Stimulated activated CD4-positive, alpha-beta T cell treated with anti-CD3 and anti-CD28 coated beads, Interleukin-15, amount 100 ng/mL, for 48 hours (primary cell): Measurements from ENCODE around the gene PAQR9.
"Not testable (repeated sequence)": the region's sequence is repeated elsewhere in the genome, so short reads cannot be mapped to it uniquely, and the experiment has no call there.

Experiments used
- DNase-seq, 2 donors: peaks; one replicate each; pipeline ENCODE4 v3.0.0-alpha.2; 2020; ENCODE audit warnings: low read depth in 2 of 2

Gene PAQR9, protein sequence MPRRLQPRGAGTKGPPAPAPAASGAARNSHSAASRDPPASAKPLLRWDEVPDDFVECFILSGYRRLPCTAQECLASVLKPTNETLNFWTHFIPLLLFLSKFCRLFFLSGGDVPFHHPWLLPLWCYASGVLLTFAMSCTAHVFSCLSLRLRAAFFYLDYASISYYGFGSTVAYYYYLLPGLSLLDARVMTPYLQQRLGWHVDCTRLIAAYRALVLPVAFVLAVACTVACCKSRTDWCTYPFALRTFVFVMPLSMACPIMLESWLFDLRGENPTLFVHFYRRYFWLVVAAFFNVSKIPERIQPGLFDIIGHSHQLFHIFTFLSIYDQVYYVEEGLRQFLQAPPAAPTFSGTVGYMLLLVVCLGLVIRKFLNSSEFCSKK

DNA sequence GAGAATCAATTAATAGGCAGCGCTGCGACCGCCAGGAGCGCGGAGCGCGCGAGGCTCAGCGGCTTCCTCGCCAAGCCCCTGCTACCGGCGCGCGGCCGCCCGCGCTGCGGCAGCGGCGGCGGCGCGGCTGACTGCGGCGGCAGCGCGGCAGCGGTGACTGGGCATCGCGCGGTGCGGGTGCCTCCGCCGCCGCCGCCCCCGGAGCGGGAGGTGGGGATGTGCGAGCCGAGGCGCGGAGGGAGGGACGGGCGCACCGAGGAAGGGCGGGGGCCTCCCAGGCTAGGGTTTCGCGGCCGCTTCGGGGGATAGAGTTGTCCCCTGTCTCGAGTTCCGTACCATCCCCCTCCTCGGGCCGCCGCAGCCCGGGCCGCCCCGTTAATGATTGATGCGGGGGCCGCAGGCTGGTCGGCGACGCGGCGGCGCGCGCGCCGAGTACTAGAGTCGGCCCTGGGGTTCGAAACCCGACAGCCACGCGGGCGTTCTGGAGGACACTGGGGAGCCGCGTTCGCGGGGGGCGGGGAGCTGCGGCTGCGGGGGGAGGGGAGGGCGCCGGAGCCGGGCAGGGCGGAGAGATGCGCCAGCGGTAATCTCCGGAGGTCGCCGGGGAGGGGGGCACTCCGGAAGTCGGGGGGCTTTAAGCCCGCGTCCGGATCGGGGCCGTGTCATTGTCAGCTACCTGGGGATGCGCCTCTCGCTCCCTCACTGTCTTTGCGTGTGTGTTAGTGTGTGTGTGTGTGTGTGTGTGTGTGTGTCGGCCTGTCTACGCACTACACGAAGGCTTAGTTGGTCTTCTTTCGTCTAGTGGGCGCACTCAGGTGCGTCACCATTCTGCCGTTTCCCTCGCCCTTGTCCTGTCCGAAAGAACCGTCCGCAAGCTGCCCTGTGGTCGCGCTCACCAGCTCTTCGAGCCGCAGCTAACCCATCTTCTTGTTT is at the start of gene PAQR9:
TSS of gene PAQR9 (minus strand) at position 159 of the 933 bp plus-strand sequence. CDS start 338 bp downstream, outside the sequence.
- DNase-seq = no peak

DNA sequence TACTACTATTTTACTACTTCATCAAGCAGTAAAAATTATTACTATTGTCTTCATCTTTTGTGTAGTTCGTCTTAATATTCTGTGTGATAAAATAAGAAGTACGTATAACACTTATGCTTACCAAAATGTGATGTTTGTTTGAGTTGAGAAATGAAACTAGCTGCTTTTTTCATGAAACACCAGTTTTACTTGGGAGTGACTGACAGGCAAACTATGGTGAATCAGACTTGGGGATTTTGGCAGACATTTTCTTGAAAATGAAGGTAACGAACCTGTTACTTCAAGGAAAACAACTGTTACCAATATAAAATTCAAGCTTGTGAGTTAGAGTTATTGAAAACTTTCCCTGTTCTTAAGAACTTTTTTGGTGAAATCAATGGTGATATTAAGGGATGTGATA is 48.2 kb upstream of the PAQR9 start:
- no peak for DNase-seq

DNA sequence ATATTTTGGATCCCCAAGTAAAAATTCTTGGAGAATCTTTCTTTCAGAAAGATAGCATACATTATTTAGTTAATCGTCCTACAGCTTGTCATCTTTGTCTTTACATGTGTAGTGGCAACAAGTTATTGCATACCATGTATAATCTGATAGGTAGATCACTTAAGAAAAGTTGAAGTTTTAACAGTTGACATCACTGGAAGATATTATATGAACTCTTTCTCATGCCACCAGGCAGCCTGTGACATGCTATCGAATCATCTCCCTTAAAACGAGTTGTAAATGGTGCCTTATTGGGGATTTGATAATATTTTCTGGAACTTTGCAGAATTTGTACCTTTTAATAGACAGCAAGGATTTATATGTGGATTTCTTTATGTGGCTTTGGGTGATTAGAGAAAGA is 46.5 kb upstream of the PAQR9 start:
- no peak for DNase-seq

DNA sequence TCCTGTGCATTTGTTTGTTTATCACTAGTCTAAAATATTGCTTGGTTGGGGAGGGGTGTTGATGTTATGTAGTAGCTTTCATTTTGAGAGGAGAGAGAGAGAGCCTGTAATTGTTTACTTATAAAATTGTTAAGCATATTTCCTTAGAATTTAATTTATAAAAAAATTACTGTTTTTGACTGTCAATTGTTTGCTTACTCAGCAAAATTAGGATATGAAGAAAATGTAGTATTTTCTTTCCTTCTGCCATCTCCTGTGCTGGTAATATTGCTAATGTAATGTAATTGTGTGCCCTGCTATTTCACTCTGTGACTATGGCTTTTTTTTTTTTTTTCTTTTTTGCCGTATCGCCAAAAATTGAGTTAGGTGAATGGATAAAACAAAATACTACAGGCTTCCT is 41.3 kb upstream of the PAQR9 start:
- no peak for DNase-seq

DNA sequence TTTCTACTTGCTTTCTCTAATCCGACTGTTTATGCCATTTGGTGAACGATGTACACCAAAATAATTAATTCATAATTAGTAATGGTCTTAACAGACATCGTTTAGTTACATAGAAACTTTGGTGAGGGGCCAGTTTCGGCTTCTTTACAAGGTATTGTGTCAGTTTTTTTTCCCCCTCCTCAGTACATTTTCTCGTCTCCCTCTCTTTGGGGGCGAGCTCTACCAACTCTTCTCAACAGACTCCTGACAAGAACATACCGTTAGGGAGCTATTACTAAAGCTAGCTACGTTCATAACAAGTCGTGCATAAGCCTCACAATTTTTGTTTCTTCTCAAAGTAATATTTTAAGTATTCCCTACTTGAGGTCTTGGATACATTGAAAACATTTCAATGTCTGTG is 39.3 kb upstream of the PAQR9 start:
- no peak for DNase-seq

DNA sequence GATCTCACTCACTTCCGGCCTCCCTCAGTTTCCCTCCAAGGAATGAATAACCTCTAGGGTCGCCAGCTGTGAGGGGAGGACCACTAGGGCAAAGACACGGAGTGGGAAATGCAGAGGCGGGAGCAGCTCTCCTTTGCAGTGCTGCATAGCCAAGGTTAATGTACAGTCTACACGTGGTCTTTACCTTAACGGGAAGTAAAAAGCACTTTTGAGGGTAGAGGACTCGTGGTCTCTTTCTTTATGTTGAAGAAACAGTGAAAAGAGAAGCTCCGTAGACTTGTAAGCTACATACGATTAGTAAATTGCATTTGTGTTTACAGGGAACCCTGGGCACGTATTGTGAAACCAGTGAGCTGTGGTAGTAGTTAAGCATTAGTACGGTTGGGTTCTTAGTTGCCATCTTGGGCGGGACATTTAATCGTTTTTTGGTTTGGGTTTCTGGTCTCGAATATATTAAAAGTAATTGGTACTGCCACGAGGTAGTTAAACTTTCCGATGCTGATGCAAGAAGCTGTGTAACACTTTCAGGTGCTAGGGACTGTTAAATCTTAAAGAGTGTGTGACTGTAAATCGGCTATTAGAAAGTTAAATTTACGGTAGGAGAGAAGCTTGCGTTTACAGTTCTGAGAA is 38.7 kb upstream of the PAQR9 start:
- peak in 1 of 2 donors; percentile 6 for DNase-seq

DNA sequence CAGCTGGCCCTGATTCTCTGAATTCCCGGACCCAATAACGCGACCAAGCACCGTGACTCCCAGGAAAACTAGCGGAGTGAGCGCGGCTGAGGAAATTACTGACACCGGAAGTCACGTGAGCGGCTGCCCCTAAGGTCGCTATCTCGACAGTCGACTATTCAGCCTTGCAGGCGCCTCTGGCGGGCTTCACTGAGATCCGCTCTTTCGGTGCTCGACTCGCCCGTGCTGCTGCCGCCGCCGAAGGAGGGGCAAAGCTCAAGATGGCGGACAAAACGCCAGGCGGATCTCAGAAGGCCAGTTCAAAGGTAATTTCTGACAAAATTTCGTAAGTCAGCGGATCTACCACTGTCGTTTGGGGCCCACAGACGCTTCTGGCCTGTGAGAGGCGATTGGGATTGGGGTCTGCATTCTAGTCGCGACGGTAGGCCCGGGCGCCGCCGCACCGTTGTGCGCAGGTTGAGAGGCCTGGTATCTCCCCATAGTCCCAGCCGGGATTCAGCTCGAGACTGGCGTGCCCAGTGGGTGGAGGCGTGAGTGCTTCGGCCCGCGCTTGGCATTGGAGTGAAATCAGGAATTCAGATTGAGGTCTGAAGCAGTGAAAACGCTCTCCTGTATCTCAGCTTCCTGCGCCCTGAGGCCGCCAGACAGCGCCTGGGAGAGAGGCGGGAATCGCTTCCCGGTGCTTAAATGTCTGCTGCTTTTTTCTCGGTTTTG is 38.1 kb upstream of the PAQR9 start, which contains the start of gene U2SURP:
TSS of gene U2SURP (plus strand) at position 202 of the 714 bp plus-strand sequence. CDS start at position 261, 59 bp downstream.
- peak; percentile 87 to 92 for DNase-seq

DNA sequence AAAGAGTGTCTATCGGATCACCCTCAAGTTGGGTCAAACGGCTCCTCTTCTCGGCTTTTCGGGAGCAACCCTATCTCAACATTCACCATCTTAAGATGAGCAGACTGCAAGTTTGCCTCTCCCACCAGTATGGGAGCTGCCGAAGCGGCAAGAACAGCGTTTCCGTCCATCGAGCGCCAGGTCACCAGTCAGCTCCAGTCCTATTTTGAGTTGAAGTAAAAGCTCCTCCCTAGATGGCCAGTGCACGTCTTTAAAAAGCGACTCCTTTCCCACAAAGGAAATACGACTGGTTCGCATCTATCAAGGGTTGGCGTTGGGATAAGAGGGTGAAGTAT is 37.5 kb upstream of the PAQR9 start:
- peak; percentile 35 to 47 for DNase-seq

DNA sequence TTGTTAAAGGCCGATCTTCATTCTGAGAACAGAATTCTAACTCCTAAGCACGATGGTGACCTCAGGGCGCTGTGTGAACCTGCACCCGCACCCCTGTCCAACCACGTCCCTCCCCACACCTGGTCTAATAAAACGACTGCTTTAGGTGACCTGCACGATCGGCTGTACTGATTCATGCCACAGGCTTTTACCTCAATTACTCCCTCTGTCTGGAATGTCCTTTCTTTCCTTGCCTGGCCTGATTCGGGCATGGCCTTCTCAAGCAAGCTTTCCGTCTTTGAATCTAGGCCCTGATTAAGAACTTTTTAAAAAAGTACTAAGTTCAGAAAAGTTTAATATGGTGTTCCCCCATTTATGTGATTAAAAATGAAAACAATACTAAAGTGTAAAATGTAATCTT is 37.1 kb upstream of the PAQR9 start:
- no peak for DNase-seq

DNA sequence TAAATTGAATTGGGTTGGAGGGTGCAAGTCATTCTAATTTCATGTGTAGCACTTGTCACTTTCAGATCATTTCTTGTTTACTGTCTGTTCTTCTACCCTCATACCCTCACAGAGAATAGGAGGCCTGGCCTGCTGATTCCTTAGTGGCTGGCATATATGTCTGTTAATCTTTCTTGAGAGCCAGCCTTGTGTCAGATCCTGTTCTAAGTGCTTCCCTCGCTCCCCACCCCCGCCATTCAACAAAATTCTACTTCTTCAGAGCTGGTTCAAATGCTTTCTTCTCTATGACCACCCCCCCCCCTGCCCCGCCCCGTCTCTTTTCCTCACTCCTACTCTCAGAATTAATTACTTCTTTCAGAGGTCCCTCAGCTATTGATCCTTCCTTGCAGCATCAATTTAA is 36.4 kb upstream of the PAQR9 start:
- DNase-seq = no peak

DNA sequence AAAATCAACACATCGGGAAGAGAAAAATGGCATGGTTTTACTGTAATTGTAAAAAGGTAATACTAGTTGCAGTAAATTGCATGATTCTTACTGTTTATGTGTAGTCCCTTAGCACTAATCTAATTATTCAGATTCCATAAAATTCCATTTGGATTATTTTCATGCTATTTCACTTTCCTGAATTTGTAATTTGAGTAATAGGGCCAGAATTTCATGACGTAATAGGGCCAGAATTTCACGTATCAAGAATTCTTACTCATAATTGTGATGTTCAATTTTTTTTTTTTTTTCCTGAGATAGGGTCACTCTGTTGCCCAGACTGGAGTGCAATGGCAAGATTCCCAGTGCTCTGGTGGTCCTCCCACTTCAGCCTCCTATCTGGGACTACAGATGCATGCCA is 35.0 kb upstream of the PAQR9 start:
- DNase-seq = no peak

DNA sequence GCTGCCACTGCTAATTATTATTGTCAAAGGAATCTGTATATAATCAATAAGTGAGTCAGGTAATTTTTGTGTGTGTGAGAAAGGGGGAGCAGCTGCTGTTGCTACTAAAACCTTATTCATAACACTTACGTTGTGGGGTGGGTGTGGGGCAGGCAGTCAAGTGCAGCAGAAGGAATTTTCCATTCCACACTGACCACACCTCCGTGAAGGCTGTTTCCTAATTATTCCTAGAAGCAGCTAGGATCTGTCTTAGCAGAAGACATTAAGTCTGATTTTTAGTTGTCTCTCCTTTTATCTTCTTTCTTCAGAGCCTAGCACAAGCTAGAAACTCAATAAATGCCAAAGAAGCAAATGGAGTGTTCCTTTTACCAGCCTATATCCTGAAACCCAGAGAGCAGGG is 33.9 kb upstream of the PAQR9 start:
- no peak for DNase-seq

DNA sequence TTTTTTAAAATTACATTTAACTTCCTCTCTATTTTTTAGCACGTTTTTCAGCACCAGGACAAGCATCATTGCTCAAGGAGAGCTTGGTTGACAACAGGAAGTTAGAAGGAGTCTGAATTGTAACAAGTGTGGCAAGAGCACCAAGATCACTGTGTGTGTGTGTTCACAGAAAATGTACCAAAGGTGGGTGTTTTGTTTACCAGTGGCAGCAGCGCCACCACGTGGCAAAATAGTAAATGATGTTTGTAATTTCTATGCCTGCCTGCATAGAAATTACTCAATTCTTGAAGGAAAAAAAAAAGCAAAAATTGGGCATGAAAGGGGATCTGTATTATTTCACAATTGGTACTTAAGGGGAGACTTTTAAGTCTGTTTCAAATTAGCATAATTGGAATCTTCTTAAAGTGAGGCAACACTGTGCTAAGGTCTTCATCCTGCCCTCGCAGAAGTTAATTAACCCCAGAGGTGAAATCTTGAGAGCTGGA is 30.5 kb upstream of the PAQR9 start:
- DNase-seq = peak; percentile 19 to 33

DNA sequence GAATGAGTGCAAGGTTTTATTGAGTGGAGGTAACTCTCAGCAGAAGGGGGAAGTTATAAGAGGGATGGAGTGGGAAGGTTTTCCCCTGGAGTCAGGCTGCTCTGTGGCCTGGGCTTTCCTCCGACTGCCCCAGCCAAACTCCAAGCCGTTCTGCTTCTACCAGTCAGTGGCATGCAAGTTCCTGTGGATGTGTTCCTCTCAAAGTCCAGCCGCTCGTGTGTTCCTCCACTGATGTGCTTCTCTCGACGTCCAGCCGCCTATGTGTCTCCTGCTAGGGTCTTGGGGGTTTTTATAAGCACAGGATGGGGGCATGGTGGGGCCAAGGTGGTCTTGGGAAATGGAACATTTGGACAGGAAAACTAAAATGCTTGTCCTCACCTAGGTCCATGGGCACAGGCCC is 28.8 kb upstream of the PAQR9 start:
- DNase-seq = no peak

DNA sequence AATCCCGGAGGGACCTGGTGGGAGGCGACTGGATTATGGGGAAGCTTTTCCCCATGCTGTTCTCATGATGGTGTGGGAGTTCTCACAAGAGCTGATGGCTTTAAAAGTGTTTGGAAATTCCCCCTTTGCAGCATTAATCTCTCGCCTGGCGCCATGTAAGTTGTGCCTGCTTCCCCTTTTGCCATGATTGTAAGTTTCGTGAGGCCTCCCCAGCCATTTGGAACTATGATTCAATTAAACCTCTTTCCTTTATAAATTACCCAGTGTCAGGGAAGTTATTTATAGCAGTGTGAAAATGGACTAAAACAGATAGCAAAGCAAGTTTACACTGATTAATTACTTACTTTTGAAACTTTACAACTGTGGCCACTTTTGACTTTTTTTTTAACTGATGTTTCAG is 27.2 kb upstream of the PAQR9 start:
- no peak for DNase-seq

DNA sequence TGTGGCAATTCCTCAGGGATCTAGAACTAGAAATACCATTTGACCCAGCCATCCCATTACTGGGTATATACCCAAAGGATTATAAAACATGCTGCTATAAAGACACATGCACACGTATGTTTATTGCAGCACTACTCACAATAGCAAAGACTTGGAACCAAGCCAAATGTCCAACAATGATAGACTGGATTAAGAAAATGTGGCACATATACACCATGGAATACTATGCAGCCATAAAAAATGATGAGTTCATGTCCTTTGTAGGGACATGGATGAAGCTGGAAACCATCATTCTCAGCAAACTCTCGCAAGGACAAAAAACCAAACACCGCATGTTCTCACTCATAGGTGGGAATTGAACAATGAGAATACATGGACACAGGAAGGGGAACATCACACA is 25.4 kb upstream of the PAQR9 start:
- DNase-seq = not testable (repeated sequence)

DNA sequence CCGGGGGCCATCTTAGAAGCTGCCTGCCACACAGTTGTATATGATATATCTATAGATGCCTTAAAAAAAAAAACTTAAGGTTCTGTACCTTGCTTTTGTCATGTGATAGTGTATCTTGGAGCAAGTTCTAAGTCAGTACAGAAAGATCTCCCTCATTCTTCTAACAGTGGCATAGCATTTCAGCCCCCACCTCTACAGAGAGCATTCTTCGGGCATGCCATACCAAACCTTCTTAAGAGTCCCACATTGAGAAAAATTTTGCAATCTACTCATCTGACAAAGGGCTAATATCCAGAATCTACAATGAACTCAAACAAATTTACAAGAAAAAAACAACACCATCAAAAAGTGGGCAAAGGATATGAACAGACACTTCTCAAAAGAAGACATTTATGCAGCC is 24.7 kb upstream of the PAQR9 start:
- DNase-seq = not testable (repeated sequence)

DNA sequence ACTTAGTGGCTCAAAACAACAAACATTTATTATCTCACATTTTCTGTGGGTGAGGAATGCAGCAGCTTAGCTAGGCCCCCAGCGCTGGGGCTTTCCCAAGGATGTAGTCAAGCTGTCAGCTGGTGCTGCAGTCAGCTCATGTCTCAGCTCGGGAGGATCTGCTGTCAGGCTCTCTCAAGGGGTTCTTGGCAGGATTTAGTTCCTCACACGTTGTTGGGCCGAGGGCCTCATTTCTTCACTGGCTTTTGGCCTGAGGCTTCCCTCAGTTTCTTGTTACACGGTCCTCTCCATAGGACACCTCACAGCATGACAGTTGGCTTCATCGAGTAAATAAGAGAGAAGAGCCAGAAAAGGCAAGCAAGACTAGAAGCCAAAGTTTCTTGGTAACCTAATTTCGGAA is 24.2 kb upstream of the PAQR9 start:
- DNase-seq = no peak

DNA sequence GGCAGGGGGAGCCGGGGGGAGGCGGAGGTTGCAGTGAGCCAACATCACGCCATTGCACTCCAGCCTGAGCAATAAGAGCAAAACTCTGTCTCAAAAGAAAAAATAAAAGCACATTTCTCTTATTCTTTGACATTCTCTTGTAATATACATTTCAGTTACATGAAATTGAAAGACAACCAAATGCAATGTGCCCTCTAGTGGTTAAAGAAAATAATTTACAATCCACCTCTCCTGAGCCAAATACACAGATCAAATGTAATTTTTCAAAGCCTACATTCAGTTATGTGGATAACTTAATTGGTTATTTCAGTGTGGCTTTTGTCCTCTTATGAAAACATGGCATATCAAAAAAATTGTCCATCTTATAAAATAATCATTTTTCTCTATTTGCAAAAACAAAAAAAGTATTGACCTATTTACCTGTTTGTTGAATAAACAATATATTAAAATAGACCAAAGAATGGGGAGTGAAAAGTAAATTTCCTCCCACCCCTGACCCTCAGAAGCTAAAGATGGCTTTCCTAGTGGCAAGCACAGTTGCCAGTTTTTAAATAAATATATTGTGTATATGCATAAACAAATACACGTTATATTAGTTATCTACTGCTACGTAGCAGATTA is 23.7 kb upstream of the PAQR9 start:
- no peak for DNase-seq

DNA sequence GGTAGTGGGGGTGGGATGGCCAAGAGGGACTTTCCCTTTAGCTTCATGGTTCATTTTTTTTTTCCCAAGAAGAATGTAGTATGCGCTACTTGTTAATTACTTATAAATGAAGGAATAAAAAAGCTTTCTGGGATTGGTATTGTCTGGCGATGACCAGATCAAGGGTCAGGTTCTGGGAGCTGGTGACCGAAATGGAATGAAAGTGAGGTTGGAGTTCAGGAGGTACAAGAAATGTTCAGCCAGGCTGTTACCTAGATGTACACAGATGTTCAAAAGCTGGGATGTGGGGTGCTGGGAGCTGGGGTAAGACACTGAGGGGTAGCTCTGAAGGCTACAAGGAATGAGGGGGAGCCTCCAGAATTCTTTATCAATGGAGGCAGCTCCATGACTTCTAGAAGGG is 20.8 kb upstream of the PAQR9 start:
- no peak for DNase-seq

DNA sequence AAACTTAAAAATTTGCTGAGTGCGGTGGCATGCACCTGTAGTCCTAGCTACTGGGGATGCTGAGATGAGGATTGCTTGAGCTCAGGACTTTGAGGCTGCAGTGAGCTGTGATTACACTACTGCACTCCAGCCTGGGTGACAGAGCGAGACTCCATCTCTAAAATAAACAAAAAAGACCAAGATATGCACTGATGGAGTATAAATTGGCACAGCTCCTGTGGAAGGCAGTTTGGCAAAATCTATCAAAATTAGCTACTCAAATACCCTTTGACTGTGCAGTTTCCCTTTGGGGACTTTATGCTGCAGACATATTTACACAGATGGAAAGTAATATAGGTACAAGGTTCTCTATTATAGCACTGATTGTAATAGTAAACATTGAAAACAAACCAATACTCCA is 19.8 kb upstream of the PAQR9 start:
- DNase-seq = no peak
